Measurements from ENCODE around the gene CCDC138.

- TF ChIP-seq CTCF (IDR thresholded peaks at IDR 0.05) (no peak), POLR2AphosphoS5 (IDR thresholded peaks at IDR 0.05) (no peak)
Measured at GRCh38 chr2:108907822-108908712, 121.5 kb downstream of the CCDC138 start.
